Suprapubic skin (tissue), 4 donors: ENCODE measurements around the gene MARCKS. TPM values are rescaled to one million over a fixed set of nuclear protein-coding genes. Genes with fewer than 3 reads are reported as not detected.

Experiments
- DNase-seq, 2 donors: peaks; one replicate each; pipeline ENCODE4 v3.0.0-alpha.2; 2019; ENCODE audit warnings: low spot score in 2 of 2
- H3K27ac ChIP-seq: fragments of 200-600 bp; sonication (generic); one replicate; pipeline ENCODE4 v1.5.1; 2019
- H3K27me3 ChIP-seq: fragments of 200-600 bp; sonication (generic); one replicate; pipeline ENCODE4 v1.5.1; 2019
- H3K36me3 ChIP-seq: fragments of 200-600 bp; sonication (generic); one replicate; pipeline ENCODE4 v1.5.1; 2019
- H3K4me1 ChIP-seq: fragments of 200-600 bp; sonication (generic); one replicate; pipeline ENCODE4 v1.5.1; 2019
- H3K4me3 ChIP-seq: fragments of 200-600 bp; sonication (generic); one replicate; pipeline ENCODE4 v1.5.1; 2019; ENCODE audit warnings: mild to moderate bottlenecking
- H3K9me3 ChIP-seq: fragments of 200-600 bp; sonication (generic); one replicate; pipeline ENCODE4 v1.5.1; 2019
- CTCF ChIP-seq, 2 donors: fragments of 200-600 bp in 1 of 2; fragments of 450-650 bp in 1 of 2; sonication (generic) in 1 of 2; IDR thresholded peaks; one replicate each; pipeline ENCODE4 v1.5.1; 2016 to 2019; ENCODE audit warnings: antibody characterized with exemption in 2 of 2, mild to moderate bottlenecking in 1 of 2, moderate library complexity in 1 of 2
- EP300 ChIP-seq: sonication (generic); formaldehyde crosslinking; IDR thresholded peaks from one replicate; pipeline ENCODE4 v1.6.1; 2017; ENCODE audit warnings: antibody characterized with exemption
- POLR2A ChIP-seq, 2 donors: fragments of 450-650 bp; IDR thresholded peaks; one replicate each; pipeline ENCODE4 v1.6.1; 2017; ENCODE audit warnings: antibody characterized with exemption in 2 of 2, mild to moderate bottlenecking in 2 of 2, moderate library complexity in 2 of 2
- POLR2AphosphoS5 ChIP-seq, 3 donors: sonication (generic); formaldehyde crosslinking; IDR thresholded peaks; one replicate each; pipeline ENCODE4 v1.6.1; 2017; ENCODE audit warnings: antibody characterized with exemption in 3 of 3
- WGBS: methylation state at CpG from one replicate; pipeline ENCODE4 v1.1.5; 2018; 5-methylcytosine and 5-hydroxymethylcytosine counted together
- total RNA-seq, 4 donors: library from RNA; depleted of rRNA; stranded (reverse); fragments of >200 nt; gene quantifications; one replicate each; pipeline ENCODE4 v1.1.0, GENCODE V29; 2016

Gene MARCKS
- 10 to 100 TPM; 49.3 to 57.1 (median 54.6) TPM for total RNA-seq

GRCh38 chr6:113856625-113857555 lies at the start of gene MARCKS:
MARCKS (plus strand) TSS chr6:113857345; CDS start chr6:113857746, 401 bp downstream.
- Histone ChIP-seq H3K9me3 (no peaks in the 10 kb centered on the region), H3K27me3 (no peaks in the 10 kb centered on the region), H3K36me3 (no peaks in the 10 kb centered on the region), H3K4me1 (peaks cover 36% of the 10 kb centered on the region), H3K4me3 (peak within 1 kb of the TSS; percentile 75), H3K27ac (peak within 1 kb of the TSS; percentile 92)
- DNase-seq: peak; percentile 84 to 87
- under 1% methylated on average over 49 of the region's 49 CpGs for WGBS
- no peak for TF ChIP-seq EP300
- TF ChIP-seq POLR2A (IDR thresholded peaks at IDR 0.05): peak in 1 of 2 donors; percentile 29
- TF ChIP-seq CTCF (IDR thresholded peaks at IDR 0.05): no peak
- TF ChIP-seq POLR2AphosphoS5 (IDR thresholded peaks at IDR 0.05): peak in 1 of 3 donors; percentile 22

- Histone ChIP-seq H3K4me3 (no peak overlapping the region), H3K27me3 (no peaks in the 10 kb centered on the region), H3K4me1 (no peaks in the 10 kb centered on the region), H3K36me3 (no peaks in the 10 kb centered on the region), H3K27ac (no peak overlapping the region), H3K9me3 (no peaks in the 10 kb centered on the region)
- no peak for TF ChIP-seq POLR2A (IDR thresholded peaks at IDR 0.05)
- TF ChIP-seq EP300: no peak
- TF ChIP-seq CTCF (IDR thresholded peaks at IDR 0.05): no peak
- TF ChIP-seq POLR2AphosphoS5 (IDR thresholded peaks at IDR 0.05): no peak
- 78% methylated on average over 5 of the region's 5 CpGs for WGBS
- no peak for DNase-seq
Observed at GRCh38 chr6:113809826-113810225, 47.3 kb upstream of the MARCKS start.

GRCh38 chr6:113813142-113813541 lies 44.0 kb upstream of the MARCKS start:
- H3K4me3 ChIP-seq: no peak overlapping the region
- H3K9me3 ChIP-seq: no peaks in the 10 kb centered on the region
- no peaks in the 10 kb centered on the region for H3K4me1 ChIP-seq
- H3K27me3 ChIP-seq: no peaks in the 10 kb centered on the region
- H3K27ac ChIP-seq: no peak overlapping the region
- H3K36me3 ChIP-seq: no peaks in the 10 kb centered on the region
- no peak for TF ChIP-seq EP300
- TF ChIP-seq POLR2A (IDR thresholded peaks at IDR 0.05): no peak
- TF ChIP-seq CTCF (IDR thresholded peaks at IDR 0.05): no peak
- no peak for TF ChIP-seq POLR2AphosphoS5 (IDR thresholded peaks at IDR 0.05)
- 64% methylated on average over 3 of the region's 3 CpGs for WGBS
- no peak for DNase-seq

- TF ChIP-seq EP300 (no peak), POLR2AphosphoS5 (IDR thresholded peaks at IDR 0.05) (no peak), POLR2A (IDR thresholded peaks at IDR 0.05) (no peak), CTCF (IDR thresholded peaks at IDR 0.05) (no peak)
- no peak overlapping the region for H3K4me3 ChIP-seq
- no peaks in the 10 kb centered on the region for H3K36me3 ChIP-seq
- no peak overlapping the region for H3K27ac ChIP-seq
- H3K27me3 ChIP-seq: no peaks in the 10 kb centered on the region
- no peaks in the 10 kb centered on the region for H3K9me3 ChIP-seq
- no peak for DNase-seq
- H3K4me1 ChIP-seq: no peaks in the 10 kb centered on the region
- 88% methylated on average over 1 of the region's 1 CpG for WGBS
Observed at GRCh38 chr6:113818578-113818977, 38.6 kb upstream of the MARCKS start.

GRCh38 chr6:113819169-113819830 lies 37.8 kb upstream of the MARCKS start:
- TF ChIP-seq POLR2AphosphoS5 (IDR thresholded peaks at IDR 0.05) (no peak), CTCF (IDR thresholded peaks at IDR 0.05) (no peak), POLR2A (IDR thresholded peaks at IDR 0.05) (no peak), EP300 (no peak)
- no peak for DNase-seq
- no peaks in the 10 kb centered on the region for H3K9me3 ChIP-seq
- no peaks in the 10 kb centered on the region for H3K27me3 ChIP-seq
- H3K4me1 ChIP-seq: peaks cover under 1% of the 10 kb centered on the region
- no peak overlapping the region for H3K4me3 ChIP-seq
- H3K27ac ChIP-seq: no peak overlapping the region
- no peaks in the 10 kb centered on the region for H3K36me3 ChIP-seq
- WGBS: 66% methylated on average over 2 of the region's 2 CpGs
